PC-9 (cell line): ENCODE data around the gene MB.

Experiments
- CTCF ChIP-seq: fragments of 200-600 bp; sonication (generic); conservative IDR thresholded peaks from 2 replicates; pipeline ENCODE4 v1.6.1; 2017; ENCODE audit warnings: mixed run types, antibody characterized with exemption, mild to moderate bottlenecking, moderate library complexity
- EZH2 ChIP-seq: fragments of 200-600 bp; sonication (generic); IDR thresholded peaks from 2 replicates; pipeline ENCODE4 v1.8.0; 2017; ENCODE audit warnings: antibody characterized with exemption, low read depth

- TF ChIP-seq CTCF, result no peak
- no peak for TF ChIP-seq EZH2
These were observed 23.1 kb downstream of the MB start for GRCh38 chr22:35593891-35594470.
